HepG2 (cell line): Measurements from ENCODE around the gene GJA5. TPM values are rescaled to one million over a fixed set of nuclear protein-coding genes. Genes with fewer than 3 reads are reported as not detected.

Experiments
- JUND ChIP-seq: sonication (generic); formaldehyde crosslinking; IDR thresholded peaks from 2 replicates; pipeline ENCODE4 v1.8.0; 2022; ENCODE audit warnings: mild to moderate bottlenecking, missing genetic modification reagents
- KDM1A ChIP-seq: IDR thresholded peaks from 2 replicates; pipeline ENCODE4 v1.6.1; 2016; ENCODE audit warnings: missing compliant biosample characterization
- MEF2D ChIP-seq: sonication (generic); formaldehyde crosslinking; IDR thresholded peaks from 2 replicates; pipeline ENCODE4 v1.5.1; 2020; ENCODE audit warnings: mild to moderate bottlenecking, missing genetic modification reagents
- MTA3 ChIP-seq: sonication (generic); formaldehyde crosslinking; IDR thresholded peaks from 2 replicates; pipeline ENCODE4 v1.4.0; 2020; ENCODE audit warnings: missing genetic modification reagents
- POLR2AphosphoS5 ChIP-seq: IDR thresholded peaks from 2 replicates; pipeline ENCODE4 v1.6.1; 2012; ENCODE audit warnings: low read depth, low read length
- SMYD3 ChIP-seq: sonication (generic); formaldehyde crosslinking; IDR thresholded peaks from 2 replicates; pipeline ENCODE4 v1.8.1; 2023; ENCODE audit warnings: mild to moderate bottlenecking, missing genetic modification reagents
- STAT5B ChIP-seq: sonication (generic); formaldehyde crosslinking; IDR thresholded peaks from 2 replicates; pipeline ENCODE4 v1.4.0; 2020; ENCODE audit warnings: missing genetic modification reagents
- TBX3 ChIP-seq: fragments of 450-650 bp; IDR thresholded peaks from 2 replicates; pipeline ENCODE4 v1.6.1; 2017; ENCODE audit warnings: antibody characterized with exemption, mild to moderate bottlenecking, inconsistent platforms, borderline replicate concordance
- ZNF678 ChIP-seq: sonication (generic); formaldehyde crosslinking; IDR thresholded peaks from 2 replicates; pipeline ENCODE4 v1.4.0; 2020; ENCODE audit warnings: mild to moderate bottlenecking, missing genetic modification reagents
- ZSCAN22 ChIP-seq: sonication (generic); formaldehyde crosslinking; IDR thresholded peaks from 2 replicates; pipeline ENCODE4 v1.4.0; 2020; ENCODE audit warnings: mild to moderate bottlenecking, missing genetic modification reagents
- polyA plus RNA-seq, 8 experiments: library from polyadenylated mRNA; depleted of rRNA in 3 of 8; stranded (reverse) in 7 of 8; unstranded in 1 of 8; fragments of >200 nt; fragmentation: Illumina TruSeq in 4 of 8; extraction: Trizol in 4 of 8; gene quantifications; 2 replicates each; pipeline versions ENCODE4 v1.2.1 to v1.2.3, GENCODE V29; 2011 to 2016; ENCODE audit warnings: low read depth in 4 of 8, missing spikeins in 1 of 8, mixed read lengths in 1 of 8; ENCODE audit not compliant: insufficient read depth in 1 of 8
- total RNA-seq, 5 experiments: library from RNA; depleted of rRNA; stranded (reverse); fragments of >200 nt; fragmentation: Illumina TruSeq; extraction: Trizol; gene quantifications; 2 replicates each; pipeline ENCODE4 v1.2.3, GENCODE V29; 2016; ENCODE audit warnings: low read depth in 1 of 5
- TF ChIP-seq, protein P1 (sequence below): sonication (generic); formaldehyde crosslinking; IDR thresholded peaks from 2 replicates; pipeline ENCODE4 v1.9.0; 2021; ENCODE audit warnings: mild to moderate bottlenecking, missing genetic modification reagents
- TF ChIP-seq, protein P2 (sequence below): sonication (generic); formaldehyde crosslinking; IDR thresholded peaks from 2 replicates; pipeline ENCODE4 v1.5.1; 2020; ENCODE audit warnings: missing genetic modification reagents, mild to moderate bottlenecking, borderline replicate concordance
- TF ChIP-seq, protein P3 (sequence below): sonication (generic); formaldehyde crosslinking; IDR thresholded peaks from 2 replicates; pipeline ENCODE4 v1.5.0; 2020; ENCODE audit warnings: mild to moderate bottlenecking, missing genetic modification reagents
- TF ChIP-seq, protein P4 (sequence below): sonication (generic); formaldehyde crosslinking; IDR thresholded peaks from 2 replicates; pipeline ENCODE4 v1.5.1; 2020; ENCODE audit warnings: mild to moderate bottlenecking, missing genetic modification reagents, borderline replicate concordance
- TF ChIP-seq, protein P5 (sequence below): sonication (generic); formaldehyde crosslinking; IDR thresholded peaks from 2 replicates; pipeline ENCODE4 v1.9.0; 2021; ENCODE audit warnings: missing genetic modification reagents, mild to moderate bottlenecking, borderline replicate concordance

GJA5 gene
- total and polyA plus RNA-seq, 2 of the 13 experiments (the other 11 are each of a cell fraction or from before 2014, with no cell fraction given): not detected

DNA sequence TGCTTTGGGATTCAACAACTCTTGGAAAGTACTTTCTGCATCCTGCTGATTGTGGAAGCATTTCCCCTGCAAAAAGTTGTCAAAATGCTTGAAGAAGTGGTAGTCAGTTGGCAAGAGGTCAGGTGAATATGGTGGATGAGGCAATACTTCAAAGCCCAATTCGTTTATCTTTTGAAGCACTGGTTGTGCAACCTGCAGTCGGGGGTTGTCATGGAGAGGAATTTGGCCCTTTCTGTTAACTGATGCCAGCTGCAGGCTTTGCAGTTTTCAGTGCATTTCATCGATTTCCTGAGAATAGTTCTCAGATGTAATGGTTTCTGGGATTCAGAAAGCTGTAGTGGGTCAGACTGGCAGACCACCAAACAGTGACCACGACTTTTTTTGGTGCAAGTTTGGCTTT lies 47.6 kb upstream of the GJA5 start (continued):
- TF ChIP-seq, protein P1, sequence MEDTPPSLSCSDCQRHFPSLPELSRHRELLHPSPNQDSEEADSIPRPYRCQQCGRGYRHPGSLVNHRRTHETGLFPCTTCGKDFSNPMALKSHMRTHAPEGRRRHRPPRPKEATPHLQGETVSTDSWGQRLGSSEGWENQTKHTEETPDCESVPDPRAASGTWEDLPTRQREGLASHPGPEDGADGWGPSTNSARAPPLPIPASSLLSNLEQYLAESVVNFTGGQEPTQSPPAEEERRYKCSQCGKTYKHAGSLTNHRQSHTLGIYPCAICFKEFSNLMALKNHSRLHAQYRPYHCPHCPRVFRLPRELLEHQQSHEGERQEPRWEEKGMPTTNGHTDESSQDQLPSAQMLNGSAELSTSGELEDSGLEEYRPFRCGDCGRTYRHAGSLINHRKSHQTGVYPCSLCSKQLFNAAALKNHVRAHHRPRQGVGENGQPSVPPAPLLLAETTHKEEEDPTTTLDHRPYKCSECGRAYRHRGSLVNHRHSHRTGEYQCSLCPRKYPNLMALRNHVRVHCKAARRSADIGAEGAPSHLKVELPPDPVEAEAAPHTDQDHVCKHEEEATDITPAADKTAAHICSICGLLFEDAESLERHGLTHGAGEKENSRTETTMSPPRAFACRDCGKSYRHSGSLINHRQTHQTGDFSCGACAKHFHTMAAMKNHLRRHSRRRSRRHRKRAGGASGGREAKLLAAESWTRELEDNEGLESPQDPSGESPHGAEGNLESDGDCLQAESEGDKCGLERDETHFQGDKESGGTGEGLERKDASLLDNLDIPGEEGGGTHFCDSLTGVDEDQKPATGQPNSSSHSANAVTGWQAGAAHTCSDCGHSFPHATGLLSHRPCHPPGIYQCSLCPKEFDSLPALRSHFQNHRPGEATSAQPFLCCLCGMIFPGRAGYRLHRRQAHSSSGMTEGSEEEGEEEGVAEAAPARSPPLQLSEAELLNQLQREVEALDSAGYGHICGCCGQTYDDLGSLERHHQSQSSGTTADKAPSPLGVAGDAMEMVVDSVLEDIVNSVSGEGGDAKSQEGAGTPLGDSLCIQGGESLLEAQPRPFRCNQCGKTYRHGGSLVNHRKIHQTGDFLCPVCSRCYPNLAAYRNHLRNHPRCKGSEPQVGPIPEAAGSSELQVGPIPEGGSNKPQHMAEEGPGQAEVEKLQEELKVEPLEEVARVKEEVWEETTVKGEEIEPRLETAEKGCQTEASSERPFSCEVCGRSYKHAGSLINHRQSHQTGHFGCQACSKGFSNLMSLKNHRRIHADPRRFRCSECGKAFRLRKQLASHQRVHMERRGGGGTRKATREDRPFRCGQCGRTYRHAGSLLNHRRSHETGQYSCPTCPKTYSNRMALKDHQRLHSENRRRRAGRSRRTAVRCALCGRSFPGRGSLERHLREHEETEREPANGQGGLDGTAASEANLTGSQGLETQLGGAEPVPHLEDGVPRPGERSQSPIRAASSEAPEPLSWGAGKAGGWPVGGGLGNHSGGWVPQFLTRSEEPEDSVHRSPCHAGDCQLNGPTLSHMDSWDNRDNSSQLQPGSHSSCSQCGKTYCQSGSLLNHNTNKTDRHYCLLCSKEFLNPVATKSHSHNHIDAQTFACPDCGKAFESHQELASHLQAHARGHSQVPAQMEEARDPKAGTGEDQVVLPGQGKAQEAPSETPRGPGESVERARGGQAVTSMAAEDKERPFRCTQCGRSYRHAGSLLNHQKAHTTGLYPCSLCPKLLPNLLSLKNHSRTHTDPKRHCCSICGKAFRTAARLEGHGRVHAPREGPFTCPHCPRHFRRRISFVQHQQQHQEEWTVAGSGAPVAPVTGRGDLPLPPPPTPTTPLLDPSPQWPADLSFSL: no peak
- TF ChIP-seq MTA3 (CRISPR knock-in tag) (no peak), POLR2AphosphoS5 (no peak), STAT5B (CRISPR knock-in tag) (no peak), ZNF678 (CRISPR knock-in tag) (no peak), SMYD3 (no peak), TBX3 (peak; percentile 37; the same call in 1 of the 2 replicates), MEF2D (CRISPR knock-in tag) (peak; percentile 41; the same call in 1 of the 2 replicates), JUND (CRISPR knock-in tag) (peak; percentile 56; the same call in 1 of the 2 replicates), ZSCAN22 (CRISPR knock-in tag) (peak; percentile 75; the same call in 1 of the 2 replicates), KDM1A (peak; percentile 80; the same call in 1 of the 2 replicates)
- TF ChIP-seq, protein P2, sequence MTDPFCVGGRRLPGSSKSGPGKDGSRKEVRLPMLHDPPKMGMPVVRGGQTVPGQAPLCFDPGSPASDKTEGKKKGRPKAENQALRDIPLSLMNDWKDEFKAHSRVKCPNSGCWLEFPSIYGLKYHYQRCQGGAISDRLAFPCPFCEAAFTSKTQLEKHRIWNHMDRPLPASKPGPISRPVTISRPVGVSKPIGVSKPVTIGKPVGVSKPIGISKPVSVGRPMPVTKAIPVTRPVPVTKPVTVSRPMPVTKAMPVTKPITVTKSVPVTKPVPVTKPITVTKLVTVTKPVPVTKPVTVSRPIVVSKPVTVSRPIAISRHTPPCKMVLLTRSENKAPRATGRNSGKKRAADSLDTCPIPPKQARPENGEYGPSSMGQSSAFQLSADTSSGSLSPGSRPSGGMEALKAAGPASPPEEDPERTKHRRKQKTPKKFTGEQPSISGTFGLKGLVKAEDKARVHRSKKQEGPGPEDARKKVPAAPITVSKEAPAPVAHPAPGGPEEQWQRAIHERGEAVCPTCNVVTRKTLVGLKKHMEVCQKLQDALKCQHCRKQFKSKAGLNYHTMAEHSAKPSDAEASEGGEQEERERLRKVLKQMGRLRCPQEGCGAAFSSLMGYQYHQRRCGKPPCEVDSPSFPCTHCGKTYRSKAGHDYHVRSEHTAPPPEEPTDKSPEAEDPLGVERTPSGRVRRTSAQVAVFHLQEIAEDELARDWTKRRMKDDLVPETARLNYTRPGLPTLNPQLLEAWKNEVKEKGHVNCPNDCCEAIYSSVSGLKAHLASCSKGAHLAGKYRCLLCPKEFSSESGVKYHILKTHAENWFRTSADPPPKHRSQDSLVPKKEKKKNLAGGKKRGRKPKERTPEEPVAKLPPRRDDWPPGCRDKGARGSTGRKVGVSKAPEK: peak; percentile 71; the same call in 1 of the 2 replicates
- TF ChIP-seq, protein P3, sequence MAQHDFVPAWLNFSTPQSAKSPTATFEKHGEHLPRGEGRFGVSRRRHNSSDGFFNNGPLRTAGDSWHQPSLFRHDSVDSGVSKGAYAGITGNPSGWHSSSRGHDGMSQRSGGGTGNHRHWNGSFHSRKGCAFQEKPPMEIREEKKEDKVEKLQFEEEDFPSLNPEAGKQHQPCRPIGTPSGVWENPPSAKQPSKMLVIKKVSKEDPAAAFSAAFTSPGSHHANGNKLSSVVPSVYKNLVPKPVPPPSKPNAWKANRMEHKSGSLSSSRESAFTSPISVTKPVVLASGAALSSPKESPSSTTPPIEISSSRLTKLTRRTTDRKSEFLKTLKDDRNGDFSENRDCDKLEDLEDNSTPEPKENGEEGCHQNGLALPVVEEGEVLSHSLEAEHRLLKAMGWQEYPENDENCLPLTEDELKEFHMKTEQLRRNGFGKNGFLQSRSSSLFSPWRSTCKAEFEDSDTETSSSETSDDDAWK (CRISPR knock-in tag): no peak
- TF ChIP-seq, protein P4, sequence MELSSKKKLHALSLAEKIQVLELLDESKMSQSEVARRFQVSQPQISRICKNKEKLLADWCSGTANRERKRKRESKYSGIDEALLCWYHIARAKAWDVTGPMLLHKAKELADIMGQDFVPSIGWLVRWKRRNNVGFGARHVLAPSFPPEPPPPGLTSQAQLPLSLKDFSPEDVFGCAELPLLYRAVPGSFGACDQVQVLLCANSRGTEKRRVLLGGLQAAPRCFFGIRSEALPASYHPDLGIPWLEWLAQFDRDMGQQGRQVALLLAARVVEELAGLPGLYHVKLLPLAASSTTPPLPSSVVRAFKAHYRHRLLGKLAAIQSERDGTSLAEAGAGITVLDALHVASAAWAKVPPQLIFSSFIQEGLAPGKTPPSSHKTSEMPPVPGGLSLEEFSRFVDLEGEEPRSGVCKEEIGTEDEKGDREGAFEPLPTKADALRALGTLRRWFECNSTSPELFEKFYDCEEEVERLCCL (CRISPR knock-in tag): no peak
- TF ChIP-seq, protein P5, sequence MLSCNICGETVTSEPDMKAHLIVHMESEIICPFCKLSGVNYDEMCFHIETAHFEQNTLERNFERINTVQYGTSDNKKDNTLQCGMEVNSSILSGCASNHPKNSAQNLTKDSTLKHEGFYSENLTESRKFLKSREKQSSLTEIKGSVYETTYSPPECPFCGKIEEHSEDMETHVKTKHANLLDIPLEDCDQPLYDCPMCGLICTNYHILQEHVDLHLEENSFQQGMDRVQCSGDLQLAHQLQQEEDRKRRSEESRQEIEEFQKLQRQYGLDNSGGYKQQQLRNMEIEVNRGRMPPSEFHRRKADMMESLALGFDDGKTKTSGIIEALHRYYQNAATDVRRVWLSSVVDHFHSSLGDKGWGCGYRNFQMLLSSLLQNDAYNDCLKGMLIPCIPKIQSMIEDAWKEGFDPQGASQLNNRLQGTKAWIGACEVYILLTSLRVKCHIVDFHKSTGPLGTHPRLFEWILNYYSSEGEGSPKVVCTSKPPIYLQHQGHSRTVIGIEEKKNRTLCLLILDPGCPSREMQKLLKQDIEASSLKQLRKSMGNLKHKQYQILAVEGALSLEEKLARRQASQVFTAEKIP (CRISPR knock-in tag): no peak
